Muscle of arm (tissue), 14 donors: ENCODE data around the gene PGLYRP2. TPM values are rescaled to one million over a fixed set of nuclear protein-coding genes. Genes with fewer than 3 reads are reported as not detected.
"Not testable (repeated sequence)": the region's sequence is repeated elsewhere in the genome, so short reads cannot be mapped to it uniquely, and the experiment has no call there.

Source experiments
- DNase-seq: peaks from one replicate; pipeline ENCODE4 v3.0.0-alpha.2; 2013
- long read RNA-seq, 11 donors: transcript quantifications; one replicate each; lab custom pipeline, GENCODE V29; 2026
- polyA plus RNA-seq, 12 donors: library from polyadenylated mRNA; unstranded; fragments of 120-200 nt; gene quantifications; one replicate each; pipeline ENCODE4 v1.2.1, GENCODE V29; 2013; ENCODE audit not compliant: insufficient read length in 12 of 12

PGLYRP2 gene, protein sequence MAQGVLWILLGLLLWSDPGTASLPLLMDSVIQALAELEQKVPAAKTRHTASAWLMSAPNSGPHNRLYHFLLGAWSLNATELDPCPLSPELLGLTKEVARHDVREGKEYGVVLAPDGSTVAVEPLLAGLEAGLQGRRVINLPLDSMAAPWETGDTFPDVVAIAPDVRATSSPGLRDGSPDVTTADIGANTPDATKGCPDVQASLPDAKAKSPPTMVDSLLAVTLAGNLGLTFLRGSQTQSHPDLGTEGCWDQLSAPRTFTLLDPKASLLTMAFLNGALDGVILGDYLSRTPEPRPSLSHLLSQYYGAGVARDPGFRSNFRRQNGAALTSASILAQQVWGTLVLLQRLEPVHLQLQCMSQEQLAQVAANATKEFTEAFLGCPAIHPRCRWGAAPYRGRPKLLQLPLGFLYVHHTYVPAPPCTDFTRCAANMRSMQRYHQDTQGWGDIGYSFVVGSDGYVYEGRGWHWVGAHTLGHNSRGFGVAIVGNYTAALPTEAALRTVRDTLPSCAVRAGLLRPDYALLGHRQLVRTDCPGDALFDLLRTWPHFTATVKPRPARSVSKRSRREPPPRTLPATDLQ
- under 1 TPM in 1 of 12 donors, not detected in 11; 0.26 TPM for polyA plus RNA-seq
- long read RNA-seq, donor 1 = 0 reads
- long read RNA-seq, donor 2 = 0 reads
- long read RNA-seq, donor 3 = 0 reads
- long read RNA-seq, donor 4 = 0 reads
- long read RNA-seq, donor 5 = 0 reads
- long read RNA-seq, donor 6 = 0 reads
- long read RNA-seq, donor 7 = 0 reads
- long read RNA-seq, donor 8 = 0 reads
- long read RNA-seq, donor 9 = 0 reads
- long read RNA-seq, donor 10 = 0 reads
- long read RNA-seq, donor 11 = 0 reads

DNA sequence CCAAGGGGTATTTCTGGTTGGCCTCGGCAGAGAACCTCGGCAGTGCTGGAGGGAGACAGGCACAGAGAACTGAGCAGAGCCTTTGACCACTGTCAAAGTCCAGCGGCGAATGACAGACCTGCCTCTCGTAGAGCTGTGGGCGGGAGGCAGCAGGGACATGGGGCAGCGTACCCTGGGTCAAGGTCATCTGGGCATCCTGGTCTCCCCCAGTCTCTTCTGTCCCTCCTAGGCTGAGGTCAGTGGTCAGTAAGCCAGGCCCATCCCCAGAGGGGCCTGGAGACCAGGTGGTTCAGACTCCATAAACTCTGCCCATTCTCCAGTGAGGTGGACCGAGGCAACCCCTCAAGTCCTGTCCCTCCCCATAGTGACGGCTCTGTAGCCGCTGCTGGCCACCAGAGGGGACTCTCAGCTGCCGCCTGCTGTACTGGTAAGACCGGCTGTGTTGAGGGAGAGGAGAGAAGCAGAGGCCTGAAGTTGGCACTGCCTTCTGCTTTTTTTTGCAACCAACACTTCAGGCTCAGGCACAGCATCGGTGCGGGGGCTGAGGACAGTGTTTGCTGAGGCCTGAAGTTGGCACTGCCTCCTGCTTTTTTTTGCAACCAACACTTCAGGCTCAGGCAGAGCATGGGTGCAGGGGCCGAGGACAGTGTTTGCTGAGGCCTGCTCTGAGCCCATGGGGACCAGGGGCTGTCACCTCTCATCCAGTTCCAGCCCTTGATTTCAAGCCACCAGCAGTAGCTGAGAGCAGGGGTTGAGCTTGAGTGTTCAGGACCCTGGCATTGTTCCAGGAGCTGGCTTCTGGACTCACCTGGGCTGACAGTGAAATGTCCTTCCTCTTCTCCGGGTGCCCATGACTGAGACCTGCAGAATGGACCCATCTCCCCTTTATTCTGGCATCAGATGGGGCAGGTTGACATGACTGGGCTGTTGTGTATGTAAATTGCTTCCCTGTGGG lies at the start of gene PGLYRP2:
Gene PGLYRP2, minus strand, starts transcription at position 111 of the 955 bp plus-strand sequence. CDS start 130 bp downstream, outside the sequence.
- no peak for DNase-seq

GRCh38 chr19:15527705-15528104 lies 48.4 kb upstream of the PGLYRP2 start:
- no peak for DNase-seq

GRCh38 chr19:15526408-15526807 lies 47.1 kb upstream of the PGLYRP2 start:
- no peak for DNase-seq

DNA sequence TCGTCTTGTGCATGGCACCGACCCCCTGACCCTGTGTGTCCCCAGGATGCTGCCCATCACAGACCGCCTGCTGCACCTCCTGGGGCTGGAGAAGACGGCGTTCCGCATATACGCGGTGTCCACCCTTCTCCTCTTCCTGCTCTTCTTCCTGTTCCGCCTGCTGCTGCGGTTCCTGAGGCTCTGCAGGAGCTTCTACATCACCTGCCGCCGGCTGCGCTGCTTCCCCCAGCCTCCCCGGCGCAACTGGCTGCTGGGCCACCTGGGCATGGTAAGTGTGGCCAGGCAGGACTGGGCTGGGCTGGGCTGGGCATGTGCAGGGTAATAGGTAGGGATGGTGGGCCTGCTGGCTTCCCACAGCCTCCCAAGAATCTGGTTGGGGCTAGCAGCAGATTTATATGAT lies 46.0 kb upstream of the PGLYRP2 start:
- no peak for DNase-seq

- no peak for DNase-seq
Measured at GRCh38 chr19:15524781-15525180, 45.5 kb upstream of the PGLYRP2 start.

DNA sequence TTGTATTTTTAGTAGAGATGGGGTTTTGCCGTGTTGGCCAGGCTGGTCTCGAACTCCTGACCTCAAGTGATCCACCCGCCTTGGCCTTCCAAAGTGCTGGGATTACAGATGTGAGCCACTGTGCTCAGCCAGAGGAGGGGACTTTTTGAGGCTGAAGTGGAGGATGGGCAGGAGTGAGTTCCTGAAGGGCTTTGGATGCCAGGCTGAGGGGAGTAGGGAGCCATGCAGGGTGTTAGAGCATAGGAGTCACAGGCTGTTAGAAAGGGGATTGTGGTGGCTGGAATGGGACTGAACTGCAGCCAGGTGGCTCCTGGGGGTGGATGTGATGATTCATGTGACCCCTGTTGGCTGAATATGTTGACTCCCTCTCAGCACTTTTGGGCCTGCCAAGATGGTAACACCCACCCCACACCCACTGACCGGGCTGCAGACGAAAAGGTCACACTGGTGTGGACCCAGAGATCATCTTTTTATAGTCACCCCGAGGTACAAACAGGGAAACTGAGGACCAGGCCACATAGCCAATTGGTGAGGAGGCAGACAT lies 40.2 kb upstream of the PGLYRP2 start:
- no peak for DNase-seq

DNA sequence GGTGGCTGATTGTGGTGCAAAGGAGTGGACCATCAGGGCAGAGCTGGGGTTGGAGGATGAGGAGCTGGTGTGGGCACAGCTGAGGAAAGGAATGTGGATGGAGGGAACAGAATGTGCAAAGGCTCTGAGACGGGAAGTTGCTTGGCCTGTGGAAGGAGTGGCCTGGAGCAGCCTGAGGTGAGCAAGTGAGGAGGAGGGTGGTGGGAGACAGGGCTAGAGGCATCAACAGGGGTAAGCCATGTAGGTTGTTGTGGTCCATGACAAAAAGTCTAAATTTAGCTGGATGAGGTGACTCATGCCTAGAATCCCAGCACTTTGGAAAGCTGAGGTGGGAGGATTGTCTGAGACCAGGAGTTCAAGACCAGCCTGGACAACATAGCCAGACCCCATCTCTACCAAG lies 38.5 kb upstream of the PGLYRP2 start:
- no peak for DNase-seq

GRCh38 chr19:15516363-15516762 lies 37.1 kb upstream of the PGLYRP2 start:
- no peak for DNase-seq

DNA sequence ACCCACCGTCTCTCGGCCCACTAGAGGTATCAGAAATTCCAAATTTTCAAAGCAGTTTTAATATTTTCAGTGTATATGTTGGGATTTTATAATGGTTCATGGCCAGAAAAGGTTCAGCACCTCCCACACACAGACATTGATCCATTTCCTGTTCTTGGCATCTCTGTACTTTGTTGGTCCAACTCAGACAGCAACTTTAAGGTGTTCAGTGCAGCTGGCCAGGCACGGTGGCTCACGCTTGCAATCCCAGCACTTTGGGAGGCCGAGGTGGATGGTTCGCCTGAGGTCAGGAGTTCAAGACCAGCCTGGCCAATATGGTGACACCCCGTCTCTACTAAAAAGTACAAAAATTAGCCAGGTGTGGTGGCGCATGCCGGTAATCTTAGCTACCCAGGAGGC lies 35.9 kb upstream of the PGLYRP2 start:
- DNase-seq = not testable (repeated sequence)

DNA sequence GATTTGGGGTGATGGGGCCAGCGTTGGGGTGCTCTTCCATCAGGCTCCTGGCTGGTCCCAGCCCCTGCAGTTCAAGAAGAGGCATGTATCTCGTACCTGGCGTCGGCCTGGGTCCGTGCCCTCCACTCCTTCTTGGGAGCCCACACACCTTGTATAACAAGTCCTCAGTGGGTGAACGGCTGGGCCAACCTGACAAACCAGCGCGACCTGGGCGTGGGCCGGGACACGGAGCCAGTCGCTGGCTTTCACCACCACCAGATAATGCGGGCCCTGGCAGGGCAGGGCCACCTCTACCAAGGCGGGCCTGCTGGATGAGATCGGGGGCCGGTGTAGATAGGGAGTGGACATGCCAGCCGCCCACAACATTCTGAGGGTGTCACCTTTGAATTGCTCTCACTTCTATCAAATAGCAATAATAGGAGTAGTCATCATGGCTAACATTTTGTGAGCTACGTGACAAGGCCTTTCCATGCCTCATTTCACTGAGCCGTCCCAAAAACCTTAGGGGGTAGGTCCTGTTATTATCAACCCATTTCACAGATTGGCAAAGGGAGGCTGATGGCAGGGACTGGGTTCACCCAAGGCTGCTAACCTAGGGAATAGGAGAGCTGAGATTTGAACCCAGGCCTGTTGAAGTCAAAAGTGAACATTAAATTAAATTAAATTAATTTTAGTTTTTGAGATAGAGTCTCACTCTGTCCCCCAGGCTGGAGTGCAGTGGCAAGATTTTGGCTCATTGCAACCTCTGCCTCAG lies 32.5 kb upstream of the PGLYRP2 start:
- DNase-seq = no peak

- no peak for DNase-seq
Measured at GRCh38 chr19:15508035-15508710, 28.9 kb upstream of the PGLYRP2 start, which contains the start of gene CYP4F22. CYP4F22 (plus strand) TSS chr19:15508525; CDS start chr19:15525337, 16,812 bp downstream.

DNA sequence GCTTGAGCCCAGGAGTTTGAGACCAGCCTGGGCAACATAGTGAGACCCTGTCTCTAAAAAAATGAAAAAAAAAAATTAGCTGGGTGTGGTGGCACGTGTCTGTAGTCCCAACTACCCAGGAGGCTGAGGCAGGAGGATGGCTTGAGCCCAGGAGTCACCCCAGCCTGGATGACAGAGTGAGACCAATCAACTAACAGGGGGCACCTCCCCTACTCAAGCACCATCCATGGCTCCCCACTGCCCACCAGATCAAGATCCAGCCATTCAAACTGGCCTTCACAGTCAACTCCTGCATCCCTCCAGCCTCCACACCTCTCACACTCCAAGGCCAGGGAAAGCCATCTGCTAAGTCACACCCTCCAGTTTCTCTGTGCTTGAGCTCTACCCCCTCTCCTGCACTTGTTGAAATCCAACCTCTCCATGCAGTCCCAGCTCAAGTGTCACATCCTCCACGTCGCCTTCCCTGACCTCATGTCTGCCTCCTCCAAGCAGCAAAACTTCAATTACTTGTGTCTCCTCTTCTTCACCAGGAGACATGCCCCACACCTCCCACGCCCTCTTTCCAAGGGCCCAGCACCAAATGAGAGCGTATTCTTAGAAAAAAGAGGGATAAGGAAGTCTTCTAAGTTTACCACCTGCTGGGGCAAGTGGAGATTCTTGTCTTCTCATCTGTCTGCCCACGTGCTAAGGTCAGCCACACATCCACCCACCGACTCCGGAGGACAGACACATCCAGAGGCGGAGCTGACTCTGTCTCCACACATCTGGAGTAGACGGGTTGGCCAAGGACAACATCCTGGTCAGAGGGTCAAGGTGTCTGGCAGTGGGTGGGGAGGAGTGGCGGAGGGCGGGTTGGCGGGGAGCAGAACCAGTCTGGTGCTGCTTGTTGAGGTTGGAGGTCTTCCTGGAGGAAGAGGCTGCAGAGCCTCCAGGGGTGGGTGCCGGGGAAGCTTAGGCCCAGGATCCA lies 28.1 kb upstream of the PGLYRP2 start:
- no peak for DNase-seq

- DNase-seq = no peak
Measured at GRCh38 chr19:15506074-15506571, 26.8 kb upstream of the PGLYRP2 start.

- DNase-seq = no peak
Measured at GRCh38 chr19:15502264-15502663, 23.0 kb upstream of the PGLYRP2 start.

DNA sequence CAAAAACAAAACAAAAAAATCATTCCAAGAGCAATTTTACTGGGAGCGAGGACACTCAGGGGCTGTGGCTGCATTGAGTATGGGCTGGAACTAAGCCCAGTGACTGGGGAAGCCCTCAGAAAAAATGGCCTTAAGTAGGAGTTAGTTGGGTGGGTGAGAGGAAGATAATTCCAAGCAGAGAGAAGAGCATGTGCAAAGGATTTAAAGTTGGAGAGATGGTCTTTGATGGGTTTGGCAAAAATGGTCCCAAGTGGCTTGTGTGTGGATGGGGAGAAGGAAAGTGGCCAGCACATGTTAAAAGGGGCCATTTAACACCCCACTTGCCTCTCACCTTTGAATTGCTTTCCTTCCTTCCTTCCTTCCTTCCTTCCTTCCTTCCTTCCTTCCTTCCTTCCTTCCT lies 22.3 kb upstream of the PGLYRP2 start:
- no peak for DNase-seq

- DNase-seq = no peak
Measured at GRCh38 chr19:15498910-15499309, 19.6 kb upstream of the PGLYRP2 start.

DNA sequence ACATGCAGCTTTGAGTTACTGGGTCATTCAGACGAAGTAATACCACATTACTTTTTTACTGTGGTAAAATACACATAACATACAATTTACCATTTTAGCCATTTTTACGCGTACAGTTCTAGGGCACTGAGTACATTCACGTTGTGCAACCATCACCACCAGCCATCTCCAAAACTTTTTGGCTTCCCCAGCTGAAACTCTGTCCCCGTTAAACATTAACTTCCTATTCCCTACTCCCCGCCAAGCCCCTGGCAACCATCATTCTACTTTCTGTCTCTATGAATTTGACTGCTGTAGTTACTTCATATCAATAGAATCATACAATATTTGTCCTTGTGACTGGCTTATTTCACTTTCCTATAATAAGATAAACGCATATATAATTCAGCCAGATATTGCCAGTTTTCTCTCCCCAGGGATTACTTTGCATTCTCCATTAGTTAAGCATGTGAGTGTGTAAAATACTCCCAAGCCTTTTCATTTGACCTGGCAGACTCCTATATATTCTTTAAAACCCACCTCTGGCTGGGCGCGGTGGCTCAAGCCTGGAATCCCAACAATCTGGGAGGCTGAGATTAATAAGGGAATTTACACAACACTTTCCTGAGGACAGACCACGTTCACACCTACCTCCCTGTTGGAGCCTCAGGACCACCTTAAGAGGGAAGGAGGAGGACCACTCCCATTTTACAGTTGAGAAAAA lies 19.0 kb upstream of the PGLYRP2 start:
- DNase-seq = no peak

- DNase-seq = no peak
Measured at GRCh38 chr19:15495151-15495550, 15.8 kb upstream of the PGLYRP2 start.
